Measurements from ENCODE around the gene SLC27A1. TPM values are rescaled to one million over a fixed set of nuclear protein-coding genes. Genes with fewer than 3 reads are reported as not detected.
A peak's percentile ranks its signal among the peaks of the same experiment; 100 is the strongest.

SLC27A1 gene
- total and polyA plus RNA-seq, 4 donors = 2.4 to 7.4 (median 4.0) TPM

GRCh38 chr19:17538684-17539237 lies 68.4 kb downstream of the SLC27A1 start:
- Histone ChIP-seq H3K9me3 (ENCODE audit: control insufficient read depth in 4 of 4, low read length in 3 of 4) (no peaks in the 10 kb centered on the region), H3K9ac (ENCODE audit: low read depth in 1 of 2, low read length in 2 of 2) (no peak overlapping the region), H3K4me1 (ENCODE audit: control insufficient read depth in 4 of 4, insufficient read depth in 4 of 4, low read length in 3 of 4) (peaks cover 5 to 11% (median 8%) of the 10 kb centered on the region in 4 donors), H3K36me3 (ENCODE audit: control insufficient read depth in 4 of 4, insufficient read depth in 3 of 4, low read depth in 1 of 4, low read length in 3 of 4) (no peaks in the 10 kb centered on the region), H3K27ac (ENCODE audit: low read depth in 1 of 2, low read length in 2 of 2) (no peak overlapping the region), H3K4me3 (ENCODE audit: low read depth in 1 of 3, low read length in 3 of 3) (peak overlapping the region in 1 of 3 donors; percentile 32), H3K27me3 (ENCODE audit: control insufficient read depth in 4 of 4, insufficient read depth in 4 of 4, low read length in 3 of 4) (peaks cover 0 to 2% (median 0%) of the 10 kb centered on the region in 4 donors)
- no peak for DNase-seq (ENCODE audit: low spot score)
- no peak for TF ChIP-seq YY1 (IDR thresholded peaks at IDR 0.05)
- no peak for TF ChIP-seq MAX (IDR thresholded peaks at IDR 0.05)
- TF ChIP-seq EGR1 (IDR thresholded peaks at IDR 0.05; ENCODE audit: low read depth in 2 of 2) = no peak
- no peak for TF ChIP-seq ATF3 (IDR thresholded peaks at IDR 0.05)
- no peak for TF ChIP-seq FOXA2 (IDR thresholded peaks at IDR 0.05)
- no peak for TF ChIP-seq ZBTB33 (IDR thresholded peaks at IDR 0.05)
- TF ChIP-seq REST (IDR thresholded peaks at IDR 0.05) = no peak
- TF ChIP-seq CTCF (IDR thresholded peaks at IDR 0.05; ENCODE audit: low read depth, low read length, missing input control) = no peak
- no peak for TF ChIP-seq HNF4A (conservative IDR thresholded peaks at IDR 0.05)
- no peak for TF ChIP-seq FOXA1 (IDR thresholded peaks at IDR 0.05)
- TF ChIP-seq JUND (IDR thresholded peaks at IDR 0.05) = no peak
- TF ChIP-seq RXRA (IDR thresholded peaks at IDR 0.05) = no peak
- TF ChIP-seq NR2F2 (IDR thresholded peaks at IDR 0.05) = no peak
- 7% methylated on average over 13 of the region's 13 CpGs for WGBS

All from liver (tissue), 9 donors.